A549 treated with CORT108297 at 1 μM for 4 hours (cell line): ENCODE data around the gene OR5B2. TPM values are rescaled to one million over a fixed set of nuclear protein-coding genes. Genes with fewer than 3 reads are reported as not detected.

Experiments used
- total RNA-seq: library from RNA; stranded (reverse); fragments of 200-300 nt; extraction: Qiagen RNA extraction; gene quantifications from 5 replicates; pipeline ENCODE4 v1.2.3, GENCODE V29; 2022

The OR5B2 gene
- total RNA-seq, result not detected in 5 replicates

GRCh38 chr11:58428021-58428420 lies at the start of gene OR5B2:
Gene OR5B2 (minus strand): TSS chr11:58428121. CDS start chr11:58423261, 4,860 bp downstream.

GRCh38 chr11:58442136-58442535 lies 14.2 kb upstream of the OR5B2 start, which contains the start of gene OR5B12:
Gene OR5B12 (minus strand): TSS chr11:58442236. CDS start chr11:58440151, 2,085 bp downstream.

GRCh38 chr11:58406774-58407173 lies 21.1 kb downstream of the OR5B2 start, which contains the start of gene OR5B3:
Gene OR5B3 (minus strand): TSS chr11:58406874. CDS start chr11:58403409, 3,465 bp downstream.

Other genes starting within 250 kb of the OR5B2 start
- not detected in 5 replicates for gene OR9Q2, start 239.1 kb downstream of the OR5B2 start, total RNA-seq
- gene OR1S2, start 224.0 kb downstream of the OR5B2 start, total RNA-seq, result not detected in 5 replicates
- gene OR1S1, start 215.4 kb downstream of the OR5B2 start, total RNA-seq, result not detected in 5 replicates
- gene OR10Q1, start 199.2 kb downstream of the OR5B2 start, total RNA-seq, result not detected in 5 replicates
- gene OR10W1, start 159.9 kb downstream of the OR5B2 start, total RNA-seq, result not detected in 5 replicates
- gene OR5B17, start 69.1 kb downstream of the OR5B2 start, total RNA-seq, result not detected in 5 replicates
- gene OR5B3, start 21.2 kb downstream of the OR5B2 start, total RNA-seq, result not detected in 5 replicates
- gene OR5B12, start 14.1 kb upstream of the OR5B2 start, total RNA-seq, result not detected in 5 replicates
- gene OR5B21, start 80.0 kb upstream of the OR5B2 start, total RNA-seq, result not detected in 5 replicates
- 2.1 to 2.7 TPM (median 2.3 TPM) in 5 replicates for gene LPXN, start 147.7 kb upstream of the OR5B2 start, total RNA-seq
- 33.5 to 45.5 TPM (median 40.3 TPM) in 5 replicates for gene ZFP91, start 150.9 kb upstream of the OR5B2 start, total RNA-seq
- 1.0 to 1.5 TPM (median 1.2 TPM) in 5 replicates for gene CNTF, start 194.5 kb upstream of the OR5B2 start, total RNA-seq